Glutamatergic neuron (in vitro differentiated cells): ENCODE measurements around the gene PDK2. TPM values are rescaled to one million over a fixed set of nuclear protein-coding genes. Genes with fewer than 3 reads are reported as not detected.

Source experiments
- DNase-seq: peaks from one replicate; pipeline ENCODE4 v3.0.0; 2022
- H3K27ac Mint-ChIP-seq: one replicate; pipeline ENCODE4 v1.8.0; 2020; ENCODE audit warnings: mild to moderate bottlenecking, mixed read lengths, inconsistent platforms; ENCODE audit not compliant: unreplicated experiment
- H3K27me3 Mint-ChIP-seq: one replicate; pipeline ENCODE4 v1.8.0; 2020; ENCODE audit warnings: mild to moderate bottlenecking, moderate library complexity, mixed read lengths, inconsistent platforms; ENCODE audit not compliant: unreplicated experiment
- H3K36me3 Mint-ChIP-seq: one replicate; pipeline ENCODE4 v1.8.0; 2020; ENCODE audit warnings: mild to moderate bottlenecking, mixed read lengths, inconsistent platforms; ENCODE audit not compliant: unreplicated experiment
- H3K4me1 Mint-ChIP-seq: one replicate; pipeline ENCODE4 v1.8.0; 2020; ENCODE audit warnings: mild to moderate bottlenecking, low read depth, mixed read lengths, inconsistent platforms; ENCODE audit not compliant: unreplicated experiment
- H3K4me3 Mint-ChIP-seq: one replicate; pipeline ENCODE4 v1.8.0; 2020; ENCODE audit warnings: mild to moderate bottlenecking, mixed read lengths, inconsistent platforms; ENCODE audit not compliant: unreplicated experiment
- H3K9me3 Mint-ChIP-seq: one replicate; pipeline ENCODE4 v1.8.0; 2020; ENCODE audit warnings: mild to moderate bottlenecking, moderate library complexity, mixed read lengths, inconsistent platforms; ENCODE audit not compliant: unreplicated experiment
- total RNA-seq: library from RNA; stranded (reverse); fragmentation: NEBNext Ultra II Directional; extraction: Animal tissue kit (Norgen Biotek cat#: 25700); gene quantifications from one replicate; pipeline ENCODE4 v1.2.1, GENCODE V29; 2021; ENCODE audit not compliant: unreplicated experiment
- TF ChIP-seq, protein P1 (sequence below): fragments of 200-600 bp; sonication (generic); IDR thresholded peaks from one replicate; pipeline ENCODE4 v1.5.0; 2021; ENCODE audit not compliant: partially characterized antibody, unreplicated experiment

The PDK2 gene
- total RNA-seq, 1 donor from 2014 or later = 36.9 TPM

DNA sequence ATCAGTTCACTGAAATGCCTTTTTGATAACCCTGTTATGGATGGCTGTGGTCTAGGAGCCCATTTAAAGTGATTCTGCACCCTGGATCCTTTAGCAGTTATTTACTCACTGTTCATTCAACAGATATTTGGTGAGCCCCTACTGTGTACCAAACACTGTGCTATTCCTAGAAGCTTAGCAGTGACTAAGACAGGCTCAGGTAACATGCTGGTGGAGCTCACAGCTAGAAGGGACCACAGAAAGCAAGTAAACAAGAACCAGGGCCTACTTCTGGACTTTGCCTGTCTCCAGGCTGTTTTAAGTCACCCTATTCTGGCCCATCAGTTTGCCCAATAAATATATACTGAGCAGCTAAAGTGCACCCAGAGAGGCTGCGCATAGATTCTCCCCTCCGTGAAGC, 28.2 kb upstream of the PDK2 start:
- Mint-ChIP-seq H3K4me1 (peaks cover 2% of the 10 kb centered on the region), H3K9me3 (peaks cover 4% of the 10 kb centered on the region), H3K27ac (no peak overlapping the region), H3K27me3 (peaks cover 4% of the 10 kb centered on the region), H3K4me3 (no peak overlapping the region), H3K36me3 (no peaks in the 10 kb centered on the region)
- DNase-seq = no peak
- TF ChIP-seq, protein P1, sequence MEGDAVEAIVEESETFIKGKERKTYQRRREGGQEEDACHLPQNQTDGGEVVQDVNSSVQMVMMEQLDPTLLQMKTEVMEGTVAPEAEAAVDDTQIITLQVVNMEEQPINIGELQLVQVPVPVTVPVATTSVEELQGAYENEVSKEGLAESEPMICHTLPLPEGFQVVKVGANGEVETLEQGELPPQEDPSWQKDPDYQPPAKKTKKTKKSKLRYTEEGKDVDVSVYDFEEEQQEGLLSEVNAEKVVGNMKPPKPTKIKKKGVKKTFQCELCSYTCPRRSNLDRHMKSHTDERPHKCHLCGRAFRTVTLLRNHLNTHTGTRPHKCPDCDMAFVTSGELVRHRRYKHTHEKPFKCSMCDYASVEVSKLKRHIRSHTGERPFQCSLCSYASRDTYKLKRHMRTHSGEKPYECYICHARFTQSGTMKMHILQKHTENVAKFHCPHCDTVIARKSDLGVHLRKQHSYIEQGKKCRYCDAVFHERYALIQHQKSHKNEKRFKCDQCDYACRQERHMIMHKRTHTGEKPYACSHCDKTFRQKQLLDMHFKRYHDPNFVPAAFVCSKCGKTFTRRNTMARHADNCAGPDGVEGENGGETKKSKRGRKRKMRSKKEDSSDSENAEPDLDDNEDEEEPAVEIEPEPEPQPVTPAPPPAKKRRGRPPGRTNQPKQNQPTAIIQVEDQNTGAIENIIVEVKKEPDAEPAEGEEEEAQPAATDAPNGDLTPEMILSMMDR = no peak

DNA sequence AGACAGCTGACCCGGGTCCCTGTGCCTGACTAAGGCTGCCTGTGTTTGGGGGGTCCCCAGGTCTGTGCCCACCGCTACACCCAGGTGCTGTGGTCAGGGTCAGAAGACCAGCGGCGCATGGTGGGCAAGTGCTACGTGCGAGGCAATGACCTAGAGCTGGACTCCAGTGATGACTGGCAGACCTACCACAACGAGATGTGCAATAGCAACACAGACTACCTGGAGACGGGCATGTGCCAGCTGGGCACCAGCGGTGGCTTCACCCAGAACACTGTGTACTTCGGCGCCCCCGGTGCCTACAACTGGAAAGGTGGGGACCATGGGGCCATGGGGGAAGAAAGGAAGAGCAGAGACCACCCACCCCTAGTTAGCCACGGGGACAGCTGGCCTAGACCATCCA, 27.2 kb upstream of the PDK2 start:
- TF ChIP-seq, protein P1 = no peak
- Mint-ChIP-seq H3K4me1 (peaks cover 2% of the 10 kb centered on the region), H3K27me3 (peaks cover 5% of the 10 kb centered on the region), H3K9me3 (peaks cover 4% of the 10 kb centered on the region), H3K36me3 (no peaks in the 10 kb centered on the region), H3K27ac (no peak overlapping the region), H3K4me3 (no peak overlapping the region)
- DNase-seq = no peak

DNA sequence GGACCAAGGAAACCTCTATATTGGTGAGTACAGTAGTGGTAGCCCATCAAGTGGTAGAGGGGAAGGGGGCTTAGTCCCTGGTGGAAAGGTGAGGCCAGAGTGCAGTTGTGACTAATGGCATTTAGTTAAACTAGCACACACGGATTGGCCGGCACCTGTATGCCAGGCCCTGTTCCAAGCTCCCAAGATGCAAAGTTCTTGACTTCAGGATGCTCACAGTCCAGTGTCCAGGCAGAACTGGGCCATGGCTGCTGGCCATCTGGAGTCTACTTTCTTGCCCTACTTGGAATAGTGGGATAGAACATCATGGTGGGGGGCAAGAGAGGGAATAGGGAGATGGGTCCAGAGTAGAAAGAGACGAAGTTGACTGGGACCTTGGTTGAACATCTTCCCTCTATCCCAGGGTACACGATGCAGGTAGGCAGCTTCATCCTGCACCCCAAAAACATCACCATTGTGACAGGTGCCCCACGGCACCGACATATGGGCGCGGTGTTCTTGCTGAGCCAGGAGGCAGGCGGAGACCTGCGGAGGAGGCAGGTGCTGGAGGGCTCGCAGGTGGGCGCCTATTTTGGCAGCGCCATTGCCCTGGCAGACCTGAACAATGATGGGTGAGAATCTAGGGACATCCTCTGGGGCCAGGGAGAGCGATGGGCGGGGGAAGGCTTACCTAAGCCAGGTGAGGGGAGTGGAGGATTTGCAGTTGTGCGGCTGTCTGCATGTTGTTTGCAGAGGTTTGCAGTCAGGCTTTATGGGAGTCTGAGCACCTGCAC, 24.1 kb upstream of the PDK2 start:
- Mint-ChIP-seq H3K27ac (no peak overlapping the region), H3K4me3 (no peak overlapping the region), H3K9me3 (peaks cover 7% of the 10 kb centered on the region), H3K27me3 (peaks cover 11% of the 10 kb centered on the region), H3K4me1 (no peaks in the 10 kb centered on the region), H3K36me3 (no peaks in the 10 kb centered on the region)
- DNase-seq = no peak
- TF ChIP-seq, protein P1 = no peak

DNA sequence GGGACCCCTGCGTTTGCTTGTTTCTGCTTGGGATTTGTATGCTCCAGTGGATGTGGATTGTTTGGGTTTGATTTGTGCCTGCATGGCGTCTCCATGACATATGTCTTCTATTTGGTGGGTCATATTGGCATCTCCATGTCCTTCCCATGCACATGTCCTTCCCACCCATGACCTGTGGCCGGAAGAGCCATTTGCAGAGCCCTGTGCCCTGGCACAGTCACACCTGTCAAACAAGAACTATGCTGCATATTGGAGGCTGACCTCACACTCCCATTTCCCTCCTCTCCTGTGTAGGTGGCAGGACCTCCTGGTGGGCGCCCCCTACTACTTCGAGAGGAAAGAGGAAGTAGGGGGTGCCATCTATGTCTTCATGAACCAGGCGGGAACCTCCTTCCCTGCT, 23.5 kb upstream of the PDK2 start:
- Mint-ChIP-seq H3K4me3 (no peak overlapping the region), H3K27ac (no peak overlapping the region), H3K27me3 (peaks cover 11% of the 10 kb centered on the region), H3K9me3 (peaks cover 7% of the 10 kb centered on the region), H3K4me1 (no peaks in the 10 kb centered on the region), H3K36me3 (no peaks in the 10 kb centered on the region)
- no peak for DNase-seq
- TF ChIP-seq, protein P1 = no peak

GRCh38 chr17:50072130-50072529, 23.0 kb upstream of the PDK2 start:
- TF ChIP-seq, protein P1 = no peak
- Mint-ChIP-seq H3K9me3 (peaks cover 7% of the 10 kb centered on the region), H3K4me3 (no peak overlapping the region), H3K36me3 (no peaks in the 10 kb centered on the region), H3K4me1 (peaks cover 1% of the 10 kb centered on the region), H3K27ac (no peak overlapping the region), H3K27me3 (peaks cover 12% of the 10 kb centered on the region)
- DNase-seq = no peak
